GM23338 (cell line): ENCODE results near the gene CEP131. TPM values are rescaled to one million over a fixed set of nuclear protein-coding genes. Genes with fewer than 3 reads are reported as not detected.

Source experiments
- ATAC-seq: fragments of 200-7000 bp; cut with Tn5 transposase; 3 replicates; pipeline ENCODE4 v1.9.1; 2020
- DNase-seq: peaks from one replicate; pipeline ENCODE4 v3.0.0-alpha.2; 2015; ENCODE audit warnings: low spot score
- H2AFZ ChIP-seq: fragments of 200-600 bp; sonication (generic); 2 replicates; pipeline ENCODE4 v1.8.0; 2016; ENCODE audit warnings: antibody characterized with exemption, mild to moderate bottlenecking, moderate library complexity
- H3F3A ChIP-seq: fragments of 200-600 bp; sonication (generic); replicated peaks from 2 replicates; pipeline ENCODE4 v1.8.0; 2017; ENCODE audit warnings: antibody characterized with exemption, mixed run types, low read depth
- H3K27ac ChIP-seq: fragments of 200-600 bp; sonication (generic); 2 replicates; pipeline ENCODE4 v1.6.1; 2016; ENCODE audit warnings: low read depth
- H3K27me3 ChIP-seq: fragments of 200-600 bp; sonication (generic); 2 replicates; pipeline ENCODE4 v1.8.0; 2016; ENCODE audit warnings: mild to moderate bottlenecking, mixed run types, moderate library complexity; ENCODE audit not compliant: insufficient read depth
- H3K36me3 ChIP-seq: fragments of 200-600 bp; sonication (generic); 2 replicates; pipeline ENCODE4 v1.8.0; 2016; ENCODE audit warnings: mild to moderate bottlenecking; ENCODE audit not compliant: insufficient read depth
- H3K4me1 ChIP-seq: fragments of 200-600 bp; sonication (generic); 2 replicates; pipeline ENCODE4 v1.8.0; 2016; ENCODE audit warnings: mild to moderate bottlenecking, moderate library complexity; ENCODE audit not compliant: insufficient read depth
- H3K4me2 ChIP-seq: fragments of 200-600 bp; sonication (generic); 2 replicates; pipeline ENCODE4 v1.7.1; 2017; ENCODE audit warnings: mixed run types
- H3K4me3 ChIP-seq: fragments of 200-600 bp; sonication (generic); 2 replicates; pipeline ENCODE4 v1.6.1; 2016; ENCODE audit warnings: mixed run types
- H3K79me2 ChIP-seq: fragments of 200-600 bp; sonication (generic); replicated peaks from 2 replicates; pipeline ENCODE4 v1.8.0; 2017; ENCODE audit warnings: mild to moderate bottlenecking; ENCODE audit not compliant: insufficient read depth
- H3K9me2 ChIP-seq: fragments of 200-600 bp; sonication (generic); 2 replicates; pipeline ENCODE4 v1.8.0; 2017; ENCODE audit not compliant: insufficient read depth
- H4K20me1 ChIP-seq: fragments of 200-600 bp; sonication (generic); replicated peaks from 2 replicates; pipeline ENCODE4 v1.8.0; 2017; ENCODE audit warnings: mild to moderate bottlenecking; ENCODE audit not compliant: insufficient read depth
- H3K27ac Mint-ChIP-seq: 2 replicates; pipeline ENCODE4 v1.8.0; 2020; ENCODE audit warnings: inconsistent platforms, mild to moderate bottlenecking, moderate library complexity, mixed read lengths
- H3K27me3 Mint-ChIP-seq: 3 replicates; pipeline ENCODE4 v1.8.0; 2022; ENCODE audit warnings: low read depth, mild to moderate bottlenecking, moderate library complexity, mixed read lengths, inconsistent platforms; ENCODE audit not compliant: insufficient read depth, poor library complexity
- H3K36me3 Mint-ChIP-seq: 3 replicates; pipeline ENCODE4 v1.8.0; 2021; ENCODE audit warnings: low read depth, mild to moderate bottlenecking, inconsistent platforms, moderate library complexity, mixed read lengths
- H3K4me1 Mint-ChIP-seq: 3 replicates; pipeline ENCODE4 v1.8.0; 2020; ENCODE audit warnings: mild to moderate bottlenecking, inconsistent platforms, mixed read lengths
- H3K4me3 Mint-ChIP-seq: 3 replicates; pipeline ENCODE4 v1.8.0; 2021; ENCODE audit warnings: moderate library complexity, mild to moderate bottlenecking, inconsistent platforms, mixed read lengths
- H3K9me3 Mint-ChIP-seq: 3 replicates; pipeline ENCODE4 v1.8.0; 2020; ENCODE audit warnings: moderate library complexity, mild to moderate bottlenecking, inconsistent platforms, mixed read lengths
- CREB1 ChIP-seq: fragments of 250-450 bp; sonication (Bioruptor Pico); IDR thresholded peaks from 2 replicates; pipeline ENCODE4 v1.5.0; 2020; ENCODE audit warnings: low read depth, mild to moderate bottlenecking, moderate library complexity
- CTCF ChIP-seq, 2 experiments: fragments of 200-600 bp in 1 of 2; sonication (generic) in 1 of 2; conservative IDR thresholded peaks; 2 replicates each; pipeline versions ENCODE4 v1.5.1 to v1.6.1; 2016 to 2017; ENCODE audit warnings: antibody characterized with exemption in 2 of 2, low read depth in 2 of 2, mild to moderate bottlenecking in 2 of 2, moderate library complexity in 1 of 2
- ETS1 ChIP-seq: IDR thresholded peaks from 2 replicates; pipeline ENCODE4 v1.6.1; 2016; ENCODE audit warnings: antibody characterized with exemption
- EZH2 ChIP-seq: fragments of 200-600 bp; sonication (generic); IDR thresholded peaks from one replicate; pipeline ENCODE4 v1.8.0; 2017; ENCODE audit warnings: antibody characterized with exemption, mild to moderate bottlenecking, low read depth; ENCODE audit not compliant: unreplicated experiment
- EZH2phosphoT487 ChIP-seq: fragments of 200-600 bp; sonication (generic); IDR thresholded peaks from one replicate; pipeline ENCODE4 v1.8.1; 2018; ENCODE audit warnings: antibody characterized with exemption; ENCODE audit not compliant: unreplicated experiment
- JUNB ChIP-seq: IDR thresholded peaks from one replicate; pipeline ENCODE4 v1.6.1; 2016; ENCODE audit warnings: antibody characterized with exemption; ENCODE audit not compliant: unreplicated experiment
- NANOG ChIP-seq: IDR thresholded peaks from 2 replicates; pipeline ENCODE4 v1.6.1; 2016; ENCODE audit warnings: antibody characterized with exemption, borderline replicate concordance
- POLR2AphosphoS5 ChIP-seq: IDR thresholded peaks from 2 replicates; pipeline ENCODE4 v1.6.1; 2016; ENCODE audit warnings: antibody characterized with exemption, low read depth
- REST ChIP-seq: IDR thresholded peaks from one replicate; pipeline ENCODE4 v1.6.1; 2018; ENCODE audit warnings: antibody characterized with exemption; ENCODE audit not compliant: unreplicated experiment
- STAT1 ChIP-seq: IDR thresholded peaks from one replicate; pipeline ENCODE4 v1.6.1; 2016; ENCODE audit warnings: antibody characterized with exemption; ENCODE audit not compliant: unreplicated experiment
- ZNF114 ChIP-seq: fragments of 250-450 bp; sonication (Bioruptor Pico); IDR thresholded peaks from 2 replicates; pipeline ENCODE4 v1.5.0; 2020; ENCODE audit warnings: mild to moderate bottlenecking, moderate library complexity
- ZNF331 ChIP-seq: fragments of 250-450 bp; sonication (Bioruptor Pico); IDR thresholded peaks from 2 replicates; pipeline ENCODE4 v1.5.0; 2020; ENCODE audit warnings: low read depth, mild to moderate bottlenecking, moderate library complexity
- ZNF462 ChIP-seq: fragments of 250-450 bp; sonication (Bioruptor Pico); IDR thresholded peaks from 2 replicates; pipeline ENCODE4 v1.5.0; 2020; ENCODE audit warnings: mild to moderate bottlenecking, moderate library complexity
- polyA plus RNA-seq: library from polyadenylated mRNA; unstranded; fragments of >200 nt; fragmentation: Nextera tagmentation; extraction: Ambion mirVana; gene quantifications from 2 replicates; pipeline ENCODE4 v1.2.1, GENCODE V29; 2016
- total RNA-seq: library from RNA; depleted of rRNA; stranded (reverse); fragments of >200 nt; shearing (Covaris generic); gene quantifications from 2 replicates; pipeline ENCODE4 v1.2.3, GENCODE V29; 2014

The CEP131 gene
- total and polyA plus RNA-seq, 2 experiments from 2014 or later = 26.8 to 35.5 TPM

GRCh38 chr17:81252326-81252986, 29.7 kb upstream of the CEP131 start:
- Mint-ChIP-seq H3K27ac (no peak overlapping the region), H3K9me3 (peaks cover 3% of the 10 kb centered on the region; the same call in 1 of the 3 replicates), H3K36me3 (peaks cover 6% of the 10 kb centered on the region; the same call in 2 of the 3 replicates)

More at GRCh38 chr17:81252326-81252986, 29.7 kb upstream of the CEP131 start:
- H3K27me3 ChIP-seq = no peaks in the 10 kb centered on the region
- no peaks in the 10 kb centered on the region; the same call in 1 of the 2 replicates for H4K20me1 ChIP-seq
- H3K4me2 ChIP-seq = no peak overlapping the region
- H3K36me3 ChIP-seq = no peaks in the 10 kb centered on the region
- no peak overlapping the region for H2AFZ ChIP-seq
- peaks cover 3% of the 10 kb centered on the region; the same call in 1 of the 2 replicates for H3K4me1 ChIP-seq
- ATAC-seq = no peak
- Mint-ChIP-seq H3K4me1 (peaks cover 27% of the 10 kb centered on the region), H3K27me3 (peaks cover 19% of the 10 kb centered on the region), H3K4me3 (no peak overlapping the region)
- peaks cover 2% of the 10 kb centered on the region; the same call in 1 of the 2 replicates for H3F3A ChIP-seq
- no peak for TF ChIP-seq EZH2phosphoT487
- no peak for TF ChIP-seq NANOG
- no peak for TF ChIP-seq CTCF (conservative IDR thresholded peaks at IDR 0.05; ENCODE audit: low read depth in 2 of 2)
- TF ChIP-seq ZNF462 = no peak
- no peak for TF ChIP-seq ZNF114
- no peak for TF ChIP-seq EZH2
- no peak for TF ChIP-seq POLR2AphosphoS5
- TF ChIP-seq CREB1 (CRISPR knock-in tag) = no peak
- TF ChIP-seq REST = no peak
- no peak for TF ChIP-seq ZNF331 (CRISPR knock-in tag)
- TF ChIP-seq ETS1 = no peak
- TF ChIP-seq STAT1 = no peak
- no peak for TF ChIP-seq JUNB
- H3K79me2 ChIP-seq = no peaks in the 10 kb centered on the region
- no peak overlapping the region for H3K4me3 ChIP-seq
- no peak for DNase-seq
- H3K9me2 ChIP-seq = peaks cover 5% of the 10 kb centered on the region
- no peak overlapping the region for H3K27ac ChIP-seq
